GM23248 (cell line): ENCODE measurements around the gene TNS3.

Experiments used
- EZH2 ChIP-seq: fragments of 200-600 bp; sonication (generic); IDR thresholded peaks from 2 replicates; pipeline ENCODE4 v1.6.1; 2018; ENCODE audit warnings: antibody characterized with exemption, mild to moderate bottlenecking; ENCODE audit not compliant: insufficient read depth, poor library complexity, severe bottlenecking
- EZH2phosphoT487 ChIP-seq: fragments of 200-600 bp; sonication (generic); IDR thresholded peaks from 2 replicates; pipeline ENCODE4 v1.6.1; 2018; ENCODE audit warnings: antibody characterized with exemption, moderate library complexity, mild to moderate bottlenecking, low read depth; ENCODE audit not compliant: insufficient read depth

- no peak for TF ChIP-seq EZH2phosphoT487
- TF ChIP-seq EZH2, result no peak
Measured at GRCh38 chr7:47621347-47621746, 39.4 kb upstream of the TNS3 start.
